SIG-M5 (cell line): Measurements from ENCODE around the gene CKM.
A peak's percentile ranks its signal among the peaks of the same experiment; 100 is the strongest.

Experiments used
- DNase-seq: peaks from one replicate; lab custom pipeline; 2025; lab: John Stamatoyannopoulos, UW

CKM gene

DNA sequence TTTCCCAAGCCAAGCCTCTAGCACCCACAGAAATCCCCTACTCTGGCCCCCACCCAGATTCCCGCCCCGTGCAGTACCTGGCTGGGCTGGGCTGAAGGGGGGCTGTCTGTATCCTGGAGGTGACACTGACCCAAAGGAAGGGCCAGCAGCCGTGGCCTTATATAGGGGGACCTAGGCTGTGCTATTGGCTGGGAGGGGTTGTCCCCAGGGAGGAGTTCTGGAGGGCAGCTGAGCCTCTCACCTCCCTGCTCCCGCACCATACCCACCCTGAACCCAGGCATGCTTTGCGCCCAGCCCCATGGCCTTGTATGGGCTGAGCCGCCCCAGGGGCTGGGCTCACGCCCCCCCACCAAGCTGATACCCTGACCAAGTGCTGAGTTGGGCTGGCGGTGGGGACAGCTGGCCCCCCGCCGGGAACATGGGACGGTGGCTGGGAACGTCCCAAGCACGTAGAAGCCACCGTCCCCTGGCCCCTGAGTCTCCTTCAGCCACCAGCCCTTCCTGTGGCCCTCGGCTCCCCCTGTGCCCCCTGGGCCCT is at the start of gene CKM:
Gene CKM (minus strand): TSS at position 132 of the 538 bp plus-strand sequence. CDS start 3,162 bp downstream, outside the sequence.
- DNase-seq: no peak

DNA sequence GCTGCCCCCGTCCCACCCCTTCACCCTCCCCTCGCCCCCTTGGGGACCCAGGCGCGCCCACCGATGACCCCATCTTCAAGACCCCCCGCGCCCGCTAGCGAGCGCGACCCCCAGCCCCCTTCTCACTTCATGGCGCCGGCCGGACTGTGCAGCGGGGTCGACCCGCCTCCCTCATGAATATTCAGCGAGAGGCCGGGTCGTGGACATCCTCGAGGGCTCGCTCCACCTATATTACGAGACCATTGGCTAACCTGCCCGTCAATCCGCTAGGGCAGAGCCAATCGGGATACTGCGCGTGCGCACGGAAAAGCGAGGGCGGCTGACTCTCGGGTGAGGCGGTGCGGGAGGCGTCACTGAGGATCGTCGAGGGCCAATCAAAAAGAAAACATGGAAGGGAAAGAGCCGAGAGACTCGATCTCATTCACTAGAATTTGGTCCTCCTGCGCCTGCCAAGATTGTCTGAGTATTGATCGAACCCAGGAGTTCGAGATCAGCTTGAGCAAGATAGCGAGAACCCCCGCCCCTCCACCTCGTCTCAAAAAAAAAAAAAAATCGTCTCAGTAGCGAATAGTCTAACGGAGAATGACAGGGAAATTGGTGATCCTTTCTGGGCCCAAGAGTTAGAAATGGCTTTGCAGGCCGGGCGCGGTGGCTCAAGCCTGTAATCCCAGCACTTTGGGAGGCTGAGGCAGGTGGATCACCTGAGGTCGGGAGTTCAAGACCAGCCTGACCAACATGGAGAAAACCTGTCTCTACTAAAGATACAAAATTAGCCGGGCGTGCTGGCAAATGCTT is 47.9 kb upstream of the CKM start, which contains the start of gene ERCC2:
Gene ERCC2 (minus strand): TSS at position 164 of the 795 bp plus-strand sequence. CDS start 33 bp downstream, at position 131.
- peak; percentile 65 for DNase-seq

DNA sequence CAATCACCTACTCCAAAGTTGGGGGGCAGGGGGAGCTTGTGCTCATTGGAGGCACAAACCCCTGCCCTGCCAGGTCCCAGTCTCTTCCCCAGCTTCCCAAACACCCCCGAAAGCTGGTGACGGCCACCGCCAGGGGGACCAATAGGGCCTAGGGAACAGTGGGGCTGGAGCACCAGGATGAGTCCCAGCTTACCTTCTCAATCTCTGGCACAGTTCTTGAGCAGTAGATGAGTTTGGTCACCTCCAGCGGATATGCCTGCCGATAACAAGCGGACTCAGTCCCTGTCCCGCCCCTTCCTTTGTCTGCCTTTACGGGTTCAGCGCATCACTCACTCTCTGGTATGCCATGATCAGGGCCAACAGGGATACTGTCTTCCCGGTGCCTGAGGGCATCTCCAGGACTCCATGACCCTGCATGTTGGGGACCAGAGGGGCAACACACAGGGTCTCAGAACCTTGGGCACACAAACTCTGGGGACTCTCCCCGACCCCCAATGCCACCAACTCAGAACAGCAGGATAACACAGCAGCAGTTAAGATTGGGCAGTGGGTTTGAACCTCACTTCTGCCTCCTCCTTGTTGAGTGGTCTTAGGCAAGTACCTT is 46.2 kb upstream of the CKM start:
- no peak for DNase-seq

DNA sequence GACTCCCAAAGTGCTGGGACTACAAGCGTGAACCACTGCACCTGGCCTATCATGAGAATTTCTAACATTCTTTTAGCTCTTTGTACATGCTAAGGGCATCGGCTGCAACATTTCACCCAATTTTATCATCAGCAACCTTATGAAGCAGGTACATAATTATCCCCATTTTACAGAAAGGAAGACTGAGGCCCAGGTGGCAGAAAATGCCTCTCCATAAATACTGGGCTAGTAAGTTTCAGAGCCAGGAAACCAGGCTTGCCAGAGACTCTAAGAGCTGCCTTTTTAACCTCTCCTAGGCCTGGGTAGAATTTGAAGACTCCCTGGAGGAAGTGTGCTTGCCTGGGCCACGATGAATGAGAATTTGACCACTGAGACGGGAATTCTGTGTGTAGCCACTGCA is 45.5 kb upstream of the CKM start:
- no peak for DNase-seq

DNA sequence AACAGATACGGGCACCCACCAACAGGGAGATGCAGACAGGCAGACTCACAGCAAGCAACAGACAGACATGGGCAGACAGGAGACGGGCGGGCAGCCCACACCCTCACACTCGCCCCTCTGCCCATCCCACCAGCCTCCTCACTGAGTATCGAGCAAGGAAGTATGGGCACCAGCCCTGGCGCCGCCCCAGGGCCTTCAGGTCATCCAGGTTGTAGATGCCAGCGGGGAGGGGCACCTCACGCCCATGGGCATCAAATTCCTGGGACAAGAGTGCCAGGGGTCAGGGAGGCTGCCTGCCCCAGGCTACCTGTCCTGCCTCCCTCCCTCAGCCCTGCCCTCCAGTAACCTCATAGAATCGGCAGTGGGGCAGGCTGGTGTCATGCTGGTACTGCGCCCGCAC is 42.0 kb upstream of the CKM start:
- no peak for DNase-seq

DNA sequence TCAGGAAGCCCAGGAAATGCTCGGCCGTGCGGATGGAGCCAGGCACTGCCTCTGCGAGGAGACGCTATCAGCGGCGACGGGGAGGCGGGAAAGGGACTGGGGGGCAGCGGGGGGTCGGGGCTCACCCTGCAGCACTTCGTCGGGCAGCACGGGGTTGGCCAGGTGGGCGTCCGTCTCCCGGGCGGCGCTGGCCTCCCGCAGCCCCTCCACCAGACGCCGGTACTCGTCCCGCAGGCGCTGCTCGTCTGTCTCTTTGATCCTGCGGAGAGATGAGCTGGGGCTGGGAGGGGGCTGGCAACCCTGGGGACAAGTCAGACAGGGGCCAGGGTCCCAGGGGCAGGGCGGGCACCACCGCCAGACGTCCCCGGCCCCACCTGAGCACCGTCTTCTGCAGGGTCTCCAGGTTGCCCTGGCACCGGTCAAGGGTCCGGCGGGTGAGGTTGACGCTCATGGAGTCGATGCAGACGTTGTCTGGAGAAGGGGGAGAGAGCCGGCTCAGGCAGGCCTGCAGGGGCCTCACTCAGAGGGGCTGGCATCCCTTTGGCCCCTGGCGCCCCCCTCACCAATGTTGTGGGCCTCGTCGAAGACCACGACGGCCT is 41.3 kb upstream of the CKM start:
- DNase-seq: no peak

DNA sequence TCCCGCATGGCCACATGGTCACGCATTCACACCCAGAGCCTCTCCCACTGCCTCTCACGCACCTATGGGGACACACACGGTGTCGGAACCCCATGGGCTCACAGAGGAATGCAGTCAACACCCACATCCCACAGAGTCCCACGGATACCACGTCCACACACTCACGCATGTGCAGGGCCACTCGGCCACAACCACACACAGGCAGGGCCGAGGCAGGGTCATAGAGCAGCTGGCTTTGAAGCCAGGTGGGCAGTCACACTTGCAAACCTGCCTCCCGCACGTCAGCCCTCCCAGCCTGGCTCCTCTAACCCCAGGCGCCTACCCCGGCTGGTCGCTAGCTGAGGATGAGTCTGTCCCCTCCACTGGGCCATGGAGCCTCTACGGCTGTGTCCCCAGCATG is 39.6 kb upstream of the CKM start:
- no peak for DNase-seq

DNA sequence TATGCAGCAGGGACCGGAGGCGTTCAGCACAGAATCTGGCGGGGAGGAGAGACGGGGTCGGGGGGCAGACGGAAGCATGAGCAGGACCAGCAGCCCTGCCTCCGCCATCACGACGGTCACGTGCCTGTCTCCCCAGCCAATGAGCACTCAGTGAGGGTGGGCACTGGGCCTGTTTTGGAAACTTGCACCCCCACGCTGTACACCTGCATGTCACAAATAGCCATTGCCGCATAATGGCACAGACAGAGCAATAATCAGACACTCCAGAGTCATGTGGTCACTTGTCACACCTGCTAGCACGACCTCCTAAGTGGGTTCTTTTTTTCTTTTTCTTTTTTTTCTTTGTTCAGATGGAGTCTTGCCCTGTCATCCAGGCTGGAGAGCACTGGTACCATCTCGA is 38.9 kb upstream of the CKM start:
- no peak for DNase-seq

DNA sequence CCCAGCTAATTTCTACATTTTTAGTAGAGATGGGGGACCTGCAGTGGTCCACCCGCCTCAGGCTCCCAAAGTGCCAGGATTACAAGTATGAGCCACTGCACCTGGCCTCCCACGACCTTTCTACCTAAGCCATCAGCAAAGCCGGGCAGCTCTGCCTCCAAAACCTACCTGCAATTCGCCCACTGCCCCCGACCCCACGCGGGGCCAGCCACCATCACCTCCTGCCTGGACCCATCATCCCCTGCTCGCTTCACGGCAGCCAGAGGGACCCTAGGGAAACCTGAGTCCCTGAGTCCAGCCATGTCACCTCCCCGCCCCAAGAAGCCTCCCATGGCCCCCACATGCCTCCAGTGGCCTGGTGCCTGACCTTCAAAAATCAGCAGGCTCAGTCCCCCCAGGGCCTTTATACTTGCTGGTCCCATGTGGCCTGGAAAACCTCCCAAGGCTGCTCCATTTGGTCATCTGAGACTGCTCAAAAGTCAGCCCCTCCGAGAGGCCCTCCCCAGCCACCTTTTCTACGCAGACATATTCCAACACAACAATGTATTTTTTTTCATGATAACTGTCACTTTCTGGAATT is 35.6 kb upstream of the CKM start:
- no peak for DNase-seq

DNA sequence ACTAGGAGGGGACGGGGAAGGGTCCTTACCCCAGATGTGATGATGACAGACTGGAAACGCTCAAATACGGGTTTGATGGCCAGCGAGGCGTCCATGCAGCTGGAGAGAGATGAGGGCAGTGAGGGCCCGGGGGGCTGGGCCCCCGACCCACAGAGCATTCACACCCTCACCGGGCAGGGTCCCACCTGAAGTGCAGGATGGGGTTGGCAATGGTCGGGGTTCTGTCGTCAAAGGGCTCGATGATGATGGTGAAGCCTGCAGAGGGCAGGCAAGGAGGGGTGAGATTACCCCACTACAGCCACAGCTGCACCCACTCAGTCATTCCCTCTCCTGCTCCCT is 34.7 kb upstream of the CKM start:
- no peak for DNase-seq

DNA sequence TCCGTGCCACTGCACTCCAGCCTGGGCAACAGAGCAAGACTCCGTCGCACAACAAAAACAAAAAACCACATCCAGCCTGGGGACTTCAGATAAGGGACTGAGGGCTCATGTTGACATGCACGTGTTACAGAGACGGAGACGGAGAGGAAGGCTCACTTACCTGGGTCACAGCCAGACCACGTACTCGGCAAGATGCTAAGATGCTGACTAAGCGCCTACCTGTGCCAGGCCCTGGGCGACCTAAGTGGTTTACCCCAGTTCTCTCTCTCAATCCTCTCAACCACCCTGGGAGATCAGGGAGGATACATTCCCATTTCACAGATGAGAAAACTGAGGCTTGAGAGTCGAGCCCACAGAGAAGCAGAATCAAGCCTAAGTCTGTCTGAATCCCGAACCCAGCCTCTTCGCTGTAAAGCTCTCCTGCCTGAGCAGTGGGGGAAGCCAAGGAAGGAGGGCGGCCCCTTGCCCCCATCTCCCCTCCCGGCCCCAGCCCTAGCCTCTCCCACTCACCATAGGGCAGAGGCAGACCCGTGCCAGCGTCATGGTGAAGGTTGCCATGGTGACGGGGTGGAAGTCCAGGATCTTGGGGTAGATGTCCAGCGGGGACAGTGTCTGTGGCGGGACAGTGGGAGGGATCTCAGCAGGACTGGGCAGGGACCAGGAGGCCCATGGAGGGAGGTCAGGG is 34.2 kb upstream of the CKM start:
- no peak for DNase-seq

DNA sequence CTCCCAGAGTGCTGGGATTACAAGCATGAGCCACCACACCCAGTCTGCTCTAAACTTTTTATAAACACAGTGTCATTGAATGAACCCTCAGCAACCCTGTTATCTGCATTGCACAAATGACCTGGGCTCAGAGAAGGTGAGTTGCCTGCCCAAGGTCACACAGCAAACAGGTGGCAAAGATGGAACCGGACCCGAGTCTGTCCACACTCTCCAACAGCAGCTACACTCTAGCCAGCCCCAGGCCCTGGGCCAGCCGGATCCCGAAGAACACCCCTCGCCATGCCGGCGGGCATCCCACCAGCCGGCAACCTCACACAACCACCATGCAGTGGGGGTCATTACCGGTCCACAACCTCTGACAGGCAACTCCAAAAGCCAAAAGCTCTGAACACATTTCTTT is 33.2 kb upstream of the CKM start:
- no peak for DNase-seq

DNA sequence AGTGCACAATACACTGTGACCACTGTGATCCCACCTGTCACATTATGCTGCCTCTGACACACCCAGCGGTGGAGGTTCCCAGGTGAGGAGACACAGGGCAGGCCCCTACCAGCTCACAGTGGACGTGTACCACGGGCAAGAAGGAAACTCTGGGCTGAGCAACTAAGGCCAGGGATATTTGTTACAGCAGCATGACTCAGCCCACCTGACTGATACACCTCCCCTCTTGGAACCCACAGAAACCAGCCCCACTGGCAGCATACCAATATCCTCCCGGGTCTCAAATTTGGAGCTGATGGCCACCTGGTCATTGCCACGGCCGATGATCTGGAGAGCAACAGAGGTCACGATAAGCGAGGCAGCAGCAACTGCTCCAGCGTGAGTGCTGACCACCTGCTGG is 32.7 kb upstream of the CKM start:
- DNase-seq: no peak

DNA sequence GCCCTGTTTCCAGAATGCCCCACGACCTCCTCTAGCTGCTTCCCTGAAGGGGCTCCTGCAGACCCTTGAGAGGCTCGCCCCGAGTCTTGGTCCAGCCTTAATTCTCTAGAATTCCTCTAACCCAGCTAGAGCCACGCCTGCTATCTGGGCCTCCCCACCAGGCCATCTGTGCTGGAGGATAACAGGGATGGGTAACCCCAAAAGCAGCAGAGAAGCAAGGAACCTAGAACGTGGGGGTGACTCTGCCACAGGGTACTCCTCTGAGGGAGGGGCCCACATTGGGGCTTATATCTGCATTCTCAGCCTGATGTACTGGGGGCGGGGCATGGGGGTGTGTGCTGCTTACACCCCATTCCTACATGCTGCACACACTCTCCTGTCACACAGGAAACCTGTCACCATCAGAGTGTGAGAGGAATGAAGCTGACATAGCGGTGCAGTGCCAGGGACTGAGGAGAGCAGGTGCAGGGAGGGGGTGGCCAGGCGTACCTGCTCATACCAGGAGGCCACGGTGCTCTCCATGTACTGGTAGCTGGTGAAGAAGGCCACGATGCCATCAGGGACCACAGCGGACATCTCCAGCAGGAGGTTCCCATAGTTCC is 31.7 kb upstream of the CKM start:
- no peak for DNase-seq

DNA sequence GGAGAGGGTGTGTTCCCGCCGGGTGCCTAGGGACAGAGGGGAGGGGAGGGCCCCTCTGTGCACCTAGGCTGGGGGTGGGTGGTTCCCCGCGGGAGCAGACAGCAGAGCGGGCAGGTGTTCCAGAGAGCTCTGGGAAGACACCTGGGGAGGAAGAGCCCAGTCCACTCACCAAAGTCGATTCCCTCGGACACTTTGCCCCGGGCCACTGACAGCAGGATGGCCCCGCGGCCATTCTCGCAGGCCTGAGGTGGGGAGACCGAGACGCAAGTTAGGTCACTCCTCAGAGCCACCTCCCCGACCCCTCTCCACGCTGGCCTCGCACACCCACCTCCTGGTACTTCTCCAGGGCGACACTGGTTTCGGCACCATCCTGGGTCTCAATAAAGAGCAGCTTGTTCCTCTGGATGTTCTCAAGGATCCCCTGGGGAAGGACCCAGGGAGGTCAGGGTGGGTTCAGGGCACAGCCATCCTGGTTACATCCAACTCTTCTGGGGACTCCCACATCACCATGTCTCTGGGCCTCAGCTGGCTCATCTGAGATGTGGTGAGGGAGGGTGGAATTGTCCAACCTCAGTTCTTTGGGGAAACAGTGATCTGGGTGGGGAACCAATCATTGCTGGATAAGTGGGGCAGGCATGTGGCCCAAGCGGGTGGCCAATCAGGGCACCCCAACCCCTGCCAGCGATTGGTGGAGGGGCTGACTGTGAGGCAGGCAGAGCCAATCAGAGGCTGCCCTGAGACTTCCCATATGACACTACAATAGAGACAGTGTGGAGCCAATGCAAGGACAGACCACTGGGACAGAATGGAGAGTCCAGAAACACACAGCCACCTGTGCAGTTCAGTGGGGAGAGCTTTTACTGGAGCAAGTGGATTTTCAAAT is 30.5 kb upstream of the CKM start:
- DNase-seq: no peak

DNA sequence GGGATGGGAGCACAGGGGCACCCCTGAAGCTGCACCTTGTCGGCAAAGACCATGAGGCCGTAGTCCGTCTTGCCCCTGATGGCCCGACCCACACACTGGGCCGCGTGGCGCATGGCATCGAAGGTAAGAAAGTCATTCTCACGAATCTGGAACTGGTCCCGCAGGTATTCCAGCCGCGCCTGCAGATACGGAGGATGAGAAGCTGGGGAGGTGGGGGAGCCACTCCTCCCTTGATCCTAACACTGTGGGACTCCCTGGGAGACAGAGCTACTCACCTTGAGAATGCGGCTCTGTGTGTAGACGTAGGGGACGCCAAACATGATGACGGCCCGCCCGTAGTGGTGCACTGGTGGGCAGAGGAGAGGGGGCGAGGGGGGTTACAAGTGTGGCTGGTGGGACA is 29.8 kb upstream of the CKM start:
- DNase-seq: no peak

DNA sequence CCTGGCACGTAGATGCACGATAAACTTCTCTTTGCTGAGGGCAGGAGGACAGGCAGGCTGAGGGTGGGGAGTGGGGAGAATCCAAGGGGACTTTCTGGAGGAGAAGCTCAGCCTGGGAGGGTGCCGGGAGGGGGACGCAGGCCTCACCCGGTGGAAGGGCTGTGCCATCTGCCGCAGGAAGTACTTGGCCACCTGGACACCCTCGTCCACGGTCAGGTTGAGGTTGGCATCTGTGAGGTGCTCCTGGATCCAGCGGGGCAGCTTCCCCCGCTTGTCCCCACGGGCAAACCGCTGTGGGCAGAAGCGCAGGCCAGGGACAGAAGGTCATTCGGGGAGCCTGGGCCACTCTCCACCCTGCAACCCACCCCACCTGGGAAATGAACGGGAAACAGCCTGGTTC is 29.4 kb upstream of the CKM start:
- no peak for DNase-seq

DNA sequence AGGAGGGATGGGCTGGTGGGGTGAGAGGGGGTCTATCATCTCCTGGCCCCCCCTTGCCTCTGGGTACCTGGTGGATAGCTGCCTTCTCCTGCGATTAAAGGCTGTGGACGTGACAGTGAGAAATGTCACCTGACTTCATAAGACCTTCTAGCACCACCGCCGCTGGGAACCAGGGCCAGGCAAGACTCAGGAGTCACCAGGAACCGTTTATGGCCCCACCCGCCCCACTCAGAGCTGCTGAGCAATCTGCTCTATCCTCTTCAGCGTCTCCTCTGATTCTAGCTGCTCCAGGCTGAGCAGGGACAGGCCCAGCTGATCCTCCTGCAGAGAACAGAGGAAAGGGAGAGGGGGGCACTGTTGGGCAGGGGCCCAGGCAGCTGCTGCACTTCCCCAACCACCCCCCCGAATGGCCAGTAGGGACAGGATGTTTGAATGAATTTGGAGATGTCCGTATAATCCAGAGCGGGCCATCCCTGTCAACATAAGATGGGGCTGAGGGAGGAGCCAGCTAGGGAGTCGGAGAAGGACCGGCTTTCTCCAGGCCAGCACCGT is 28.8 kb upstream of the CKM start:
- no peak for DNase-seq

DNA sequence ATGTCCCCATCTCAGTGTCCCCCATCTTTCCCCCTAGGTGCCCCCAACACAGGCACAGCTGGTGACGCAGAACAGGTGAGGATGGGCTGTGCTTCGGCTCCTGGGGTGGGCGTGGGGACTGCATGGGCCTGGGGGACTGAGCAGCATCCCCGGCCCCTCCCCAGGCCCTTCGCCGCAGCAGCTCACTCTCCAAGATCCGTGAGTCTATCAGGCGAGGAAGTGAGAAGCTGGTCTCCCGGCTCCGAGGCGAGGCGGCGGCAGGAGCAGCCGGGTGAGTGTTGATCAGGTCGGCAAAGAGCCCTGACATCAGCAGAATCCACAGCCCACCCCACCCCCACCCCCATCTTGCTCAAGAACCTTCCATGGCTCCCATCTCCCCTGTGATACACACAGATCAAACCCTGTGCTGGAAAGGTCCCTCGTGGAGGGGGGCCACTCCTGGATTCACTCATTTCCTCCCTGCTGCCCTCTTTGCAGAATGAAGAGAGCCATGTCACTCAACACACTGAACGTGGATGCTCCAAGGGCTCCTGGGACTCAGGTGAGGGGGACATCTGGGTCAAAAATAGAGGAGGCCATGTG is 27.9 kb upstream of the CKM start:
- no peak for DNase-seq

DNA sequence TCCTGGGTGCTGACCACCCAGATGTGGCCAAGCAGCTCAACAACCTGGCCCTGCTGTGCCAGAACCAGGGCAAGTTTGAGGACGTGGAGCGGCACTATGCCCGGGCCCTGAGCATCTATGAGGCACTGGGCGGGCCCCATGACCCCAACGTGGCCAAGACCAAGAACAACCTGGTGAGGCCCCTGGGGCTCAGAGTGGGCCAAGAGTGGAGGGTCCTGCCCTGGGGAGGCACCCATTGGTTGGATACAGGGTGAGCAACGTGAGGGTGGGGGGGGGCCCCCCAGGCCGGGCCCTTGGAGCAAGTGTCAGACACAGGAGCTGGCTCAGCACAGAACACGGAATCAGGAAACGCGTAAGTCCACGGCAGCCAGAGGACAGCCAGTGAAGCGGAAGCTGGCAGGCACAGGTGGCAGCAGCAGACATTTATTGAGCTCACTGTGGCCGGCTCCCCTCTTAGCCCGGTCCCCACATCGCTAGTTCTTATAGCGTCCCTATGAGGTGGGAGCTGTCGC is 26.8 kb upstream of the CKM start:
- no peak for DNase-seq
